RKO (cell line): ENCODE measurements around the gene MCAM.

Experiments used
- DNase-seq: peaks from one replicate; pipeline ENCODE4 v3.0.0-alpha.2; 2016; ENCODE audit warnings: low spot score

Gene MCAM

DNA sequence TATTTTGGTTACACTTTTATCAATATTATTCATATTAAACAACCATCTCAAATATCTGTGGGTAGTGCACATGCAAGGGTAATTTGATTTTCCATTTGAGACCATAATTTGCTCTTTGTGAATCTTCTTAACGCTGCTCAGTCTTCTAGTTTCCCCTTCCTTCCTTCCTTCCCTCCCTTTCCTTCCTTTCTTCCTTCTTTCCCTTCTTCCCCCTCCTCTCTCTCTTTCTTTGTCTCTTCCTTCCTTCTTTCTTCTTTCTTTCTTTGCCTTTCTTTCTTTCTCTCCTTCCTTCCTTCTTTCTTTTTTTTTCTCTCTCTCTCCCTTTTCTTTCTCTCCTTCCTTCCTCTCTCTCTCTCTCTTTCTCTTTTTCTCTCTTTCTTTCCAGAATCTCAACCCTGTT is 13.3 kb upstream of the MCAM start:
- no peak for DNase-seq

DNA sequence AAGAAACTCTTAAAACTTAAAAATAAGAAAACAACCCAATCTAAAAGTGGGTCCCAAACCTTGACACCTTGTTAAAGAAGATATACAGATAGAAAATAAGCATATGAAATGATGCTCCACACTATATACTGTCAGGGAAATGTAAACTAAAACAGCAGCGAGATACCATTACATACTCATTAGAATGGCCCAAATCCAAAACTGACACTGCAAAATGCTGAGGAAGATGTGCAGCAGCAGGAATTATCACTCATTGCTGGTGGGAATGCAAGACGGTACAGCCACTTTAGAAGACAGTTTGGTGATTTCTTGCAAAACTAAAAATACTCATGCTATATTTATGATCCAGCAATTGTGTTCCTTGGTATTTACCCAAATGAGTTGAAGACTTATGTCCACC is 12.4 kb upstream of the MCAM start:
- no peak for DNase-seq

DNA sequence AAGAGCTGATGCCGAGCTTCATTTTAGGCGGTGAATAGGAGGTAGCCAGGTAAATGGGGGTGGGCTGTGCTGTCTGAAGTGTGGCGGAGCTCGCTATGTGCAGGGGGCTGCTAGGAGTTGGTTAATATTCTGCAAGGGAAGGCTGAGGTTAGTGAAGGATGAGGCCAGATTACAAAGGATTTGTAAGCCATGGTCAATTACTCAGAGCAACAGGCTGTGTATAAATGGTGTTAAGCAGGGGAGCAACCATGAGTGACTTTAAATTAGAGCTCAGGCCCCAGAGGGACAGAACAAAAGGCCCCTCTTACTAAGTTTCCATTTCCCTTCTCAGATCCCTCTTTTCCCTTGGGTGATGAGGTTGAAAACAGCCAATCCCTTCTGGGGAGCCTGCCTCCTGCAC is 7.3 kb upstream of the MCAM start:
- no peak for DNase-seq

DNA sequence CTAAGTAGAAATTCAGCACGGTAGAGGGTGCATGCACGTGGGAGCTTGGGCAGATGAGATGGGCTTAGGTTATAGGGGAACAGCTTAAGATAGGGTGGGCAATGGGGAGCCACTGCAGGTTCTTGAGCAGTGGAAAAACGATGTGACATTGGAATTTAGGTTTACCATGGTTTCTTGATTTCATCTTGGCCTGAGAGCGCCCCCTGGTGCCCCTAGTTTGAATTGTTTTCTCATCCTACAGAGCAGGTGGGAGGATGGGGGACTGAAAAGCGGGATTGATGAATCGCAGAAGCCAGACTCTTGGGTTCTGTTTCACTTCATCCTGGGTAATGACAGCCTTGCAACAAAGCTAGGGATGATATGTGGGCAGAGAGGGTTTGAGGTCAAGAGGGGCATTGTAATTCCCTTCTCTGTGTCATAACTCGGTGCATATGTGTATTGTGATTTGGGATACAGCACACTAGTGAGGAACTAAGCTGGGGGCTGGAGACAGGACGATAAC is 6.7 kb upstream of the MCAM start:
- DNase-seq, result peak; percentile 69

DNA sequence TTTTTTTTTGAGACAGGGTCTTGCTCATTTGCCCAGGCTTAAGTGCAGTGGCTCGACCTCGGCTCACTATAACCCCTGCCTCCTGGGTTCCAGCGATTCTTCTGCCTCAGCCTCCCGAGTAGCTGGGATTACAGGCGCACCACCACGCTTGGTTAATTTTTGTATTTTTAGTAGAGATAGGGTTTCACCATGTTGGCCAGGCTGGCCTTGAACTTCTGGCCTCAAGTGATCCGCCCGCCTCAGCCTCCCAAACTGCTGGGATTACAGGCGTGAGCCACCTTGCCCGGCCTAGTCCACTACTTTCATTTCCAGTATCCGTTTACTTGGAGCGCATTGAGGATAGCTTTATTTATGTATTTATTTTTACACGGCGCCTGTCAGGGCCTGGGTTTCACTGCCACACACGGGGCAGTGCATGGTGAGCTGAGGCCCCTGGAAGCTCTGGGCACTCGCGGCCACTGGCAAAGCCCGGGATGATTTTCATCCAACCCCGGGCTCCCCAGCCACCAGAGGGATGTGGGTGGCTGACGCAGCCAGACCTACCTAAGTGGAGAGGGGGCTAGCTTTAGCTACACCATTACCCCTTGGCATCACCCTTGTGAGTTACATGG is 6.1 kb upstream of the MCAM start:
- no peak for DNase-seq

DNA sequence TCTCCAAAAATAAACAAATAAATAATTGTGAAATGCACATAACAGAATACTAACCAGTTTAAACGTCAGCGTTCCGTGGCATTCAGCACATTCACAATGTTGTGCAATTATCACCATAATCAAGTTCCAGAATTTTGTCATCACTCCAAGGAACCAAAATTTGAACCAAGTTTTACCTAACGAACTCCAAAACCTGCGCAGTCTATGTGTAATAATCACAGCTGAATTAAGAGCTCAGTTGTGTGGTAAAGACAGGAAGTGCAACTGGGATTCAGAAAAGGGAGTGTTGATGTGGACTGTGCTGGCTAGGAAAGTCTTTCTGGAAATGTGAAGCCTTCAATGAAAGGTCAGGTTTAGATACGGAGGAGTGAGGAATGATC is 5.4 kb upstream of the MCAM start:
- DNase-seq, result no peak

DNA sequence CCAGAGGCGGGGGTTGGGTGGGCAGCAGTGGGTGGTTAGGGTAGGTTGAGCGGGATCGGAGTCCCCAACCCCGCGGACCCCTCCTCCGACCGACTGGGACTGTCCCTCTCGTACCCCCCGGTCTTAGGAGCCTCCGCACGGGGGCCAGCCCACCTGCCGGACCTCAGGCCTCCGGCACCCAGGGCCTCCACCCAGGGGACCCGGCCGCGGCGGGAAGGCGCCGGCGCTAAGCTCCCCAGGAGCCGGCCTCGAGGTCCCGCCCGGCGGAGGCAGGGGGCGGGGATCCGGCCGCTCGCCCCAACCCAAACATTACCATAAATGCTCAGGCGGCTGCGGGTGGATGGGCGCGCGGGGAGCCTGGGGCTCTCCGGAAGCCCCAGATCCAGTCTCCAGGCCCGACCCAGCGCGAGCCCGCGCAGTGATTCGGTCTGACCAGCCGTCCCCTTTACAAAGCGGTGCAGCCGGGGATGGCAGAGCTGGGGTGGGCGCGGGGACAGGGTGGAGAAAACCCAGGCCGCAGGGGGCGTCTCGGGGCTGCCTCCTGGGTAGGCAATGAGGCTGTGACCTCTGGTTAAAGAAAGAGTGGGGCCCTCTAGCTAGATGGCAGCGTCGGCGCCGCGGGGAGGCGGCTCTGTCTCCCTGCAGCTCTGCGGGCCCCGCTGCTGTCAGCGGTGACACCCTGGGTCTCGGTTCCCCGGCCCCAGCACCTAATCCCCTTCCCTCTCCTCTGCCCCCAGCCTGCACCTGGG is 4.0 kb upstream of the MCAM start:
- DNase-seq, result no peak

DNA sequence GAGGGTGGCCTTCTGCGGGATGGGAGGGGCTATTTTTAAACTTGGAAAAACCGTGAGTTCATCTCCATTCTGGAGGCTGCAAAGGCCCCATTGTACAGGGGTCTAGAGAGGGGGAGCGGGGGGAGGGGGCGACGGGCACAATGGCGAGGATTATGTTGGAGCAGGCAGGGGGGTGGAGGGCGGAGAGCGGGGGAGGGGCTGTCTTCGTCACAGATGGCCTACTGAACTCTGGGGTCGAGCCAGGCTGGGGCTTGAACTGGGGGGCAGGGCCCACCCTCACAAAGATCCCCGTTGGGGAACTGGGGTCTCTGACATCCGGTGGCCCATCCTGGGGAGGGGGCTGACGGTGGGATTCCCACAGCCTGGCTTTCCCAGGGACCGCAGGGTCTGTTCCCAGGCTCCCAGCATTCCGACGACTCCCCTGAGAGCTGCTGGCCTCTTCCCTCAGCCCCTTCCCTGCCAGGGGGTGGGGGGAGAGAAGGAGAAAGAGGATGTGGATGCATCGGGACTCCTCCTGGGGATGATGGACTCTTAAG is 3.4 kb upstream of the MCAM start:
- DNase-seq, result no peak

DNA sequence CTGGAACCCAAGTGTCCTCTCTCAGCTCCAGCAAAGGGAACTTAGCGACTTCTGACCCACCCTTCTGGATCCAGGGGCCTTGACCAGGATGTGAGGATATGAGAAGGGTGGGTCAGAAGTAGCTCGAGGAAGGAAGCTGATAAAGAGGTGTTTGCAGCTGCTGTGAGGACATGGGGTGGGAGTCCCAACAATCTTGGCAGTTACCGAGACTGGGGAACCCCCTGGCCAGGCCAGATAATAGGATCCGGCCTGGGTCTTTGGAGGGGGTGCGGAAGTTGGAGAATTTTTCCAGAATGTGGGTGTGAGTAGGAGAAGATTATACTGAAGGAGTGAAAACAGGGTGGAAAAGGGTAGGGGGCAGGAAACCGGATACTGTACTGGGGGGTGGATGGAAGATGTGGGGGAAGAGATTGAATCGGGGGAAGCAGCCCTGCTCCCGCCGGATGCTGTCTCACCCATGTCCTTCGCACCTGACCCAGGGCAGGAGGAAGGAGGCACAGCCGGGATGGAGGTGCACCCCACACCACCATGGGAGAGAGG is 2.8 kb upstream of the MCAM start:
- no peak for DNase-seq

DNA sequence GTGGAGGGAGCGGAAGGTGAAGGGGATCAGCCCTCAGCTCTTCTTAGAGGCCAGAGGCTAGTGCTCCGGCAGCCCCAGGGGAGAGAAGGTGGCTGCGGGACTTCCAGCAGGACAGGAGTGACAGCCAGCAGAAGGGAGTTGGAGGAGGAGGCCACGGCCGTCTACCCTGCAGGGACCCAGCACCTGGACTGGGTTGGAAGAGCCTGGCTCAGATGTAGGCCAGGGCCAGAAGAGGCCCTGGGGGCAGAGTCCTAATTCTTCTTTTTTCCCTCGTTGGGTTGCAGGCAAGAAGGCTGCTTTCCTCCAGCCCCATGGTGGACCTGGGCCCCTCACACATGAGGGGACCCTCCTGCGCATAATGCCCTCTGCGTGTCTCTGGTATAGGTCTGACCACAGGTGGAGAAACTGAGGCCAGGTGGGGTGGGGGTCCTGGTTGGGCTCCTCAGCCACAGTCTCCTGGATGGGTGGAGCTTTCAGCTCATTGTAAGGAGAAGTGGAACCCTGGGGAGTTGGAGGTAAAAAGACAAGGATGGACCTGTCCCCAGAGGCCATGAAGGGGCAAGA is 2.3 kb upstream of the MCAM start:
- no peak for DNase-seq

DNA sequence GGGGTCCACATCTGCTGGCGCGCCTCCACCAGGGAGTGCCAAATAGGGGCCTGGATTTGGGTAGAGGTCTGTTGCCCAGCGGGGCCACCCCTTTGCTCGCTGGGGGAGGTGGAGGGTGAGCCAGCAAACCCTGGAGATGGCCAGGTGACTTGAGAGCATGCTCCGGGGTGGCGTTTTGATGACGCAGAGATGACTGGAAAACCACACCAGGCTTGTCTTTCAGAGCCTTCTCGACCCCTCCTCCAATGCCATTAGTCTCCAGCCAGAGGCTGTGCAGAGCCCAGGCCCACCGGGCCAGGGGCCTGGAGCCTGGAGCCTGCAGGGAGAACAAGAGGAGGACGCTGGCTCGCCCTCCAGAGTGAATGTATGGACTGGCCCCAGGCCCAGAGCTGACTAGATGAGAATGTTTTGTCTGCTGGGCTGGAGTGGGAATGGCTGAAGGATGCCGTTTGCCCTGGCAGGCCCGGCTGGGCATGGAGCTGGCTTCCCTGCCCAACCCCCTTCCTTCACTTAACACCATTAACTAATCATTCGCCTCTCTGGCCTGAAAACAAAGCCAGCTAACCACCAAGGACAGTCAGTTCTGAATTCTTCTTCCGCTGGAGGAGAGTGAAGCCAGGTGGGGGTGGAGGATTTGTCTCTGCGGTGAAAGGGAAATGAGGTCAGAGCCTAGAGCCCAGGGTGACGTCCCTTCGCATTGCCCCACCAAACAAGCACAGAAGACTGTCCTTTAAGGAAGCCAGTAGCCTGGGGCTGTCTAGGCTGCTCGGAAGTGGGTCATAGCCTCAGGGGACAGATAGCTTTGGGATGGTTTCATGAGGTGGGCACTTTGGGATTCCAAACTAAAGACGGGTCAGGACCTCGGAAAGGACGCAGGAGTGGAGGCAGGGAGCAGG is 1.6 kb upstream of the MCAM start:
- no peak for DNase-seq

DNA sequence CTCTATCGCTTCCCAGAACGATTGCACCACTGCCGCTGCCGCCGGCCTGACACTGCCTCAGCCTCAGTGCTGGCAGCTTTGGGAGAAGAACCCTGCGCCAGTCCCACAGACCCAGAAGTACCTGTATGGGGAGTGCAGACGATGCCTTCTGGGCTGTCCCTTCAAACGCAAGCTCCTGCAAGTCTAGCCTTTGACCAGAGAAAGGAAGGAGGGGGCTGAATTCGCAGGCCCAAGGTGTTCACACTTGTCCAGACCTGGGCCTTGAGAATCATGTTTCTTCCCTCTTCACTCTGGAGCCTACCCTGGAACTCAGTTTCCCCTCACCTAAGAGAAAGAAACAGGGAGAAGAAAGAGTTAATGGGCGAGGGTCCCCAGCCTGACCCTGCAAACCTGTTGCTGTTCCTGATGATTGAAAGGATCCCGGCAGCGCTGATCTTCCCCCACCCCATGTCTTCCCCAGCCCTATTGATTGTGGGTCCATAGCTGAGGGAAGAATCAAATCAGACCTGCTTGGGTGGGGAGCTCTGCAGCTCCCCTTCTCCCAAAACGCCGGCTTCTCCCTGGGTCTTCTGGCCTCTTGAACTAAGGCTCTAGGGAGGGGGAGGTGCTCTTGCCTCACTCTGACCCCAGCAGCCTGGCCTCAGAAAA is 786 bp upstream of the MCAM start:
- DNase-seq, result no peak

DNA sequence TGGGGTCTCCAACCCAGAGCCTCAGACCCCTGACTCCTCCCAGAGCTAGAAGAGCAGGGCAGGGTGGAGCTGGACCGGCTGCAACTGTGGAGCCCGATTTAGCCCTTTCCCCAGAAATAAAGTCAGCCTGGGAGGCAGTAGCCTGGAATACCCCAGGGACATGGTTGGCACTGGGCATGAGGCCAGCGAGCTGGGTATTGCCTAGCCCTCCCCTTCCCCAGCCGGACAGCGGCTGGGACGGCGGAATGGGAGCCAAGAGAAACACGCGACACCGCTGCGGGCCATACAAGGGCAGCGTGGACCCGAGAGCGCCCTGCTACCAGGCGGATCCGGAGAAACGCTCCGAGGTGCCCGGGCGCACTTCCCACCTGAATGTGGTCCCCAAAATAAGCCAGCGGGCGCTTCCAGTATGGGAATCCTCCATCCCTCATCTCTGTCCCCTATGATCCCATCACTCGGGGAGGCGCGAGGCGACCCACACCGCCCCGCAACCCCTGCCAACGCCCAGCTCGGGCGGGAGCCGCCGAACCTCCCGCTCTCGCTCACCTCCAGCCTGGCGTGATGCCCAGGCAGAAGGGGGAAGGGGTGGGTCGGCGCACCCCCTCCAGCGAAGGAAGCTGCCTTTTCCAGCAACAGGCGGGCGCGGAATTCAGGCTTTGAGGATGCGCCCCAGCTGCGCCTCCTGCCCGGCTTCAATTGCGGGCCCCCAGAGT is 758 bp downstream of the MCAM start:
- no peak for DNase-seq

DNA sequence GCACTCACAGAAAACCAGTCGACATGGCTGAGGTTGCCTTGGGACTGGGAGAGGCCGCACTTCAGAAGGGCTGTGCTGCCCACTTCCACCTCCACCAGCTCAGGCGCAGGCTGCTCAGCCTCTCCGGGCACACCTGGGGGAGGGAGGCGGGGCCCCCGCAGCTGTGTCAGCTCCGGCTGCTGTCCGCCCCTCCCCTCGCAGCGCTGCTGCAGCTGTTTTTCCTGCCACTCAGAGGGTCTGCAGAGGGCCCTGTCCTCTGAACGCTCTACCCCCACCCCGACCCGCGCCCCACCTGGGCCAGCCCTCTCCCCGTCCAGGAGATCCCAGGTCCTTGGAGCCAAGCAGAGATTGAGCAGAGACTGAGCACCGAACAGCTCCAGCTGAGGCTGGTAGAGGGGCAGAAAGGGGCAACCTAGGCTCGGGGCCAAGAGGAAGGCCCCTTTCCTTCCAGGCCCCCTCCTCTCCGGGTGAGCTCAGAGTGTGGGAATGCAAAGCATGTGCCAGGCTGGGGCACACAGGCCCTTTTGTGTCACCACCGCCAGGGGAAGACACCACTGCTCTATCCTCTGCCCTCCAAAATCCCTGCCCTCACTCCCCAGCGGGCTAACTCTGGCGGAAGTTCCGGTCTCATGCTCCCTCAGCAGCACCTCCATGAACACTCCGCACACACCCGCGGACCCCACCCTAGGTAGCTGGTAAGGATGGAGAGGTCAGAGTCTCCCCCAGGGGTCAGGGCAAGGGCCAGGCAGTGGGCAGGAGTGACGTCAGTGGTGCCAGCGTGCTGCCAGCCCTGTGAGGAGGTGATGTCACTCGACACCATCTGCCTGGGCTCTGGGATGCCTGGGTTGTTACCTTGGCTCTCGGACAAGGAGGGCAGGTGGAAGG is 1.6 kb downstream of the MCAM start:
- no peak for DNase-seq

DNA sequence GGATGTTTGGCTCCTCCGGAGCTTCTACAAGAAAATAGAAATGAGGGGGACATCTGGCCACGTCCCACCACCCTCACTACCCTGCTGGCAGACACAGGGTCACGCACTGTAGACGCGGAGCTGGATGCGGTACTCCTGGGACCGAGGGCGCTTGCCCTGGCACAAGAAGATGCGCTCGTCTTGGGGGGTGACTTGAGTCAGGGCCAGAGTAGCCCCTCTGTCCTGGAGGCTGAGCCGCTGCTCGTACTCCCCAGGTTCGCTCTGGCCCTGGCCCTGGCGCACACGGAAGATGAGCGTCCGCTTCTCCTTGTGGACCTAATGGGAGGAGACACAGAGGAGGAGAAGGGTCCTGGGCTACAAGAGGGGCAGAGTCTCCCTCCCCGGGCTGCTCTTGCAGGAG is 2.2 kb downstream of the MCAM start:
- no peak for DNase-seq

DNA sequence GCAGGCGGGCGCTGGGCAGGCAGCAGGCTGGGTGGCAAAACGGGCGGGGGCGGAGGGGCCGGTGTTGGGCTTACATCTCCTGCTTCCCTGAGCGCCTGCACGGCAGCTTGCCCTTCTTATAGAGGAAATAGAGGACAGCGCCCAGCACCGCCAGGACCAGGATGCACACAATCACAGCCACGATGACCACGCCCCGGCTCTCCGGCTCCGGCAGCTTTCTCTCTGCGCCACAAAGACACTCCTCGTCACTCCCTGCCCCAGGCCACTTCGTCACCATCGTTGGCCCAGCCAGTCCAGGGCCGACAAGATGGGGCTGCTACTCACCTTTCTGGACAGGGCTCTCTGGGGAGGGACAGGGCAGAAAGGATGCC is 6.3 kb downstream of the MCAM start:
- DNase-seq, result no peak

DNA sequence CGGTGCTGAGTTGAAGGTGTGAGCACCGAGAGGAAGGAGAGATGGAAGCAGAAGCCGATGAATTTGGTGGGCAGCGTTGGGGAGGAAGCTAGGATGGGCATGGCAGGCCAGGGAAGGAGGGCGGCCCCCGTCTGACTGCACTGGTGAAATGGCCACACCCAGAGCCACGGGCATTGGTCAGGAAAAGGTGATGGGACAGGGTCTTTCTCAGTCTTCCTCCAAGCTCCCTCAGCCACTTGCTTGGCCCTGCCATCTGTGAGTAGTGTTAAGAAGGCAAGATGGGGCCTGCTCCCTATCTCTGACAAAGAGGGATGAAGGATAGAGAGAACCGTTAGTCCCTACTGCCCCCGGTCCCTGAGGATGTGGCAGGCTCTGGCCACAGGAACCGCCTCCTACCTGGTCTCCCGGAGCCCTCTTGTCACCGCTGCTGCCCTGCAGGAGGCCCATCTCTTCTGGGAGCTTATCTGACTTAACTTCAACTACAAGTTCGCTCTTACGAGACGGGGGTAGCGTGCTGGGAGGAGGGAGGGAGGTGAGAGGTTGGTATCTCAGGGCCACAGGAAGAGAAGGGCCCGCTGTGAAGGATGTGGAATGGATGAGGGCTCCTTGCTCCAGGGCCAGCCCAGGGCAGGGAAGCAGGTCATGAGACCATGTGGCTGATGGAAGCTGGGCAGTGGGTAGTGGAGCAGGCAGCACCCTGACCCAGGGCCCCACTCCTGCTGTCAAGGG is 6.8 kb downstream of the MCAM start:
- no peak for DNase-seq

DNA sequence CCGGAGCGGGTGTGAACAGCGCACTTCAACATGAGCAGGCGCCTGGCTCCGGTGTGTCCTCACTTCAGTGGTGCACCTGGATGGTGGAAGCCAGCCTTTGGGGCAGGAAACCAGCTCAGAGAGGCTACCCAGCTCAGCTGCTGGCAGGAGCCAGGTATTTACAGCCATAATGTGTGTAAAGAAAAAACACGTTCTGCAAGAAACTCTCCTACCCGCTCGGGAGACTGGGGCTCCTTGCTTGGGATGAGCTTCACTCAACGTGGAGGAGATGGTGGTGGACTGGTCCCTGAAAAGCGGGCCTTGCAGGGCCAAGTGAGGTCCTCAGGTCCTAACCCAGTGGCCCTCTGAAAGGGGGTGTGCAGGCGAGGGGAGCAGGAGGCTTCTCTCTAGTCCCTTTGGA is 7.5 kb downstream of the MCAM start:
- DNase-seq, result no peak

DNA sequence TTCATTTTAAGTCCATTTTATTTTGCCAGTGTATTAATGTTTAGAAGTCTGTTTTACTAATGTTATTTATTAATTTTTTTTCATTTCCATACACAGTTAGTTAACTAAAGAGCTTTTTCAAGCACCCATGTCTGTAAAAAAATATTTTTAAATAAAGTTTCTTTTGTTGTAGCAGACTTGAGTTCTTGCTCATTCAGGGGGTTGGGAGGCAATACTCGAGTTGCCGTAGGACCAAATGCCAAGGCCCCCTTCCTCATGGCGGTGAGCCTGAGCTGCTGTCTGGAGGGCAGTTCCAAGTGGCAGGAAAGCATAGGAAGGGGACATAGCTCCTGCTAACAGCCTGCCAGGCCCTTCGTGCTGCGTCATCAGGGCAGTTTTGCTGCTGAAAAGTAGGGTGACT is 9.0 kb downstream of the MCAM start:
- no peak for DNase-seq
